Fibroblast of skin of right quadriceps (primary cell): Measurements from ENCODE around the gene IPO7.
"Not testable (repeated sequence)": the region's sequence is repeated elsewhere in the genome, so short reads cannot be mapped to it uniquely, and the experiment has no call there.

ENCODE experiments used
- DNase-seq: peaks from one replicate; pipeline ENCODE4 v3.0.0-alpha.2; 2013

Gene IPO7

DNA sequence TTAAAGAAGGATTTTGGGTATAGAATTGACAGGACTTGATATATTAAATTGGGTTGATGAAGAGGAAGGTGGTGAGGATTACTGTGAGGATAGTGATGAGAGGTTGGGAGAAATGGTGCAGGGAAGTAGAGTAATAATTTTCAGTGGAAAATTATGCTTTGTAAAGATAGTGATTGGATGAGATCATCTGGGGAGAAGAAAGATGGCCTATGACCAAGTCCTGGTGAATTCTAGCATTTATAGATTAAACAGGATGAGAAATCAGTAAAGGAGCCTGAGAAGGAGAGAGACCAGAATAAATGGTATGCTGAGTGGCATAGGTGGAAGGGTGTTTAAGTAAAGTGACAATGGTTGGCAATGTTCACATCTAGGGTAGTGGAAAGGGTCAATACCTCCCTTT lies 15.0 kb downstream of the IPO7 start:
- peak; percentile 15 for DNase-seq

DNA sequence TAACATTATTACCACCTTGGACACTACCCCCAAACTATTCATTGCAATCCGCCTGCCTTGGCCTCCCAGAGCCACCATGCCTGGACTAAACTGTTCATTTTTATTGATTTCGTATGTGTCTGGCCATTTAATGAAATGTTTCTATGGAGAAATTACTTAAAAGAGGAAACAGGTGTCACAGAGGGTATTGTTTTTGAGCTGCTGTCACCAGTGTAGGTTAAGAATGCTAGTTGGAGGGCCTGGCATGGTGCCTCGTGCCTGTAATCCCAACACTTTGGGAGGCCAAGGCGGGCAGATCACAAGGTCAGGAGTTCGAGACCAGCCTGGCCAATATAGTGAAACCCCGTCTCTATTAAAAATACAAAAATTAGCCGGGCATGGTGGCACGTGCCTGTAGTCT lies 17.4 kb downstream of the IPO7 start:
- not testable (repeated sequence) for DNase-seq

GRCh38 chr11:9428706-9429105 lies 44.3 kb downstream of the IPO7 start:
- DNase-seq = no peak

- DNase-seq = no peak
Measured at GRCh38 chr11:9438611-9439010, 54.2 kb downstream of the IPO7 start.

DNA sequence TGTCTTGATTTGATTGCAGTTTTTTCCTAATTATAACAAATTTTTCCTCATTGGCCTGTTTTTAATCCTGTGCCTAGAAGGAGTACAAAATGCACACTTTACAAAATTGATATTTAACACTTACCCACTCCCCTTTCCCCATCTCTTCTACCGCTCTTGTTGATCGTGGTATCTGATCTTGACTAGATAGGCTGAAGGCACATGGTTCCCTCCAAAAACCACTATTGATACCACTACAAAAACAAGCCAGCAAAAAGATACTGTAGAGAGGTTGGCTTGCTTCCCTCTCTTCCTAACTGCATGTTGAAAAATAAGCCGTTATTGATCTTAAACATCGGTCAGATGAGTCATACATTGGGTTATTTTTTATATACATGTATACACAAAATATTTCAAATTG lies 61.8 kb downstream of the IPO7 start:
- no peak for DNase-seq

- DNase-seq = no peak
Measured at GRCh38 chr11:9448576-9449352, 64.3 kb downstream of the IPO7 start.

DNA sequence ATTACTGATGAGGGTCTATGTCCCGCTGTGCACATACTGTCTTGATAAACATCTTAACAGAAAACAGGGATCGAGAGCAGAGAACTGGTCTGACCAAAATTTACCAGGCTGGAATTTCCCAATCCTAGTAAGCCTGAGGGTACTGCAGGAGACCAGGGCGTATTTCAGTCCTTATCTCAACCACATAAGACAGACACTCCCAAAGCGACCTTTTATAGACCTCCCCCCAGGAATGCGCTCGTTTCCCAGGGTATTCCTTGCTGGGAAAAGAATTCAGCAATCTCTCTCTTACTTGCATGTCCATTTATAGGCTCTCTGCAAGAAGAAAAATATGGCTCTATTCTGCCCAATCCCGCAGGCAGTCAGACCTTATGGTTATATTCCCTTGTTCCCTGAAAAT lies 67.6 kb downstream of the IPO7 start:
- DNase-seq = not testable (repeated sequence)

- no peak for DNase-seq
Measured at GRCh38 chr11:9455722-9456121, 71.3 kb downstream of the IPO7 start.

- DNase-seq = peak; percentile 76
Measured at GRCh38 chr11:9459667-9460321, 75.3 kb downstream of the IPO7 start.

GRCh38 chr11:9460322-9461062 lies 76.0 kb downstream of the IPO7 start, which contains the start of gene ZNF143:
Gene ZNF143, plus strand, starts transcription at chr11:9461012. Its CDS starts 10,297 bp downstream, at chr11:9471309.
- peak; percentile 100 for DNase-seq

- peak; percentile 95 for DNase-seq
Measured at GRCh38 chr11:9461063-9461759, 76.8 kb downstream of the IPO7 start.

DNA sequence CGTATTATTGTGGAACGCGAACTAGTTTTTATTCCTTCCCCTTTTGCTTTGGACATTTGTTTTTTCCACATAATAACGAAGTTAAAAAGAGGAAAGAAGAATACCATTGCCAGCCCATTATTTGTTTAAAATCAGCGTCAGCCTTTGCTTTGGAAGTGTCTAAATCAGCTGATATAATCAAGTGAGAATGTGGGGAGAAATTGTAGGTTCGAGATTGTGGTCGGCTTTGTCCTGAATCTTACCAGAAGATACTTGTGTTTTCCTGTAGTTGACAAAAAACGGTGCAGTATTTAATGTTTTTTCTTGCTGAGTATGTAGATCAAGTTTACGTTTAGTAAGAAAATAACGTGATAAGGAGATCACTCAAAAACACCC lies 77.3 kb downstream of the IPO7 start:
- DNase-seq = peak; percentile 37

DNA sequence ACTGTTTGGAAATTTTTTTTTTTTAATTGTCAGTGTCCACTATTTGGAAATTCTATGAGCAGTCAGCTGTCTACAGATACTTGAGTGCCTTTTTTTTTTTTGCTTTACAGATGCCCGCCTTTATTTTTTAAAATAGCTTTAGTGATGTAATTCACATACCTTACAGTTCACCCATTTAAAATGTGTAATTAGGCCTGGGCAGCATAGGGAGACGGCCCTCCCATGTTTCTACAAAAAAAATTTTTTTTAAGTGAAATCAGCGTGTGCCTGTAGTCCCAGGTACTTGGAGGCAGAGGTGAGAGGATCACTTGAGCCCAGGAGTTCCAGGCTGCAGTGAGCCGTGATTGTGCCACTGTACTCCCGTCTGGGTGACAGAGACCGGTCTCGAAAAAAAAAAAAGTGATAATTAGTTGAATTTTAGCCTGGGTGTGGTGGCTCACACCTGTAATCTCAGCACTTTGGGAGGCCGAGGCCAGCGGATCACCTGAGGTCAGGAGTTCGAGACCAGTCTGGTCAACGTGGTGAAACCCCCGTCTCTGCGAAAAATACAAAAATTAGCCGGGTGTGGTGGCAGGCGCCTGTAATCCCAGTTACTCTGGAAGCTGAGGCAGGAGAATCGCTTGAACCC lies 77.8 kb downstream of the IPO7 start:
- DNase-seq = peak; percentile 44

DNA sequence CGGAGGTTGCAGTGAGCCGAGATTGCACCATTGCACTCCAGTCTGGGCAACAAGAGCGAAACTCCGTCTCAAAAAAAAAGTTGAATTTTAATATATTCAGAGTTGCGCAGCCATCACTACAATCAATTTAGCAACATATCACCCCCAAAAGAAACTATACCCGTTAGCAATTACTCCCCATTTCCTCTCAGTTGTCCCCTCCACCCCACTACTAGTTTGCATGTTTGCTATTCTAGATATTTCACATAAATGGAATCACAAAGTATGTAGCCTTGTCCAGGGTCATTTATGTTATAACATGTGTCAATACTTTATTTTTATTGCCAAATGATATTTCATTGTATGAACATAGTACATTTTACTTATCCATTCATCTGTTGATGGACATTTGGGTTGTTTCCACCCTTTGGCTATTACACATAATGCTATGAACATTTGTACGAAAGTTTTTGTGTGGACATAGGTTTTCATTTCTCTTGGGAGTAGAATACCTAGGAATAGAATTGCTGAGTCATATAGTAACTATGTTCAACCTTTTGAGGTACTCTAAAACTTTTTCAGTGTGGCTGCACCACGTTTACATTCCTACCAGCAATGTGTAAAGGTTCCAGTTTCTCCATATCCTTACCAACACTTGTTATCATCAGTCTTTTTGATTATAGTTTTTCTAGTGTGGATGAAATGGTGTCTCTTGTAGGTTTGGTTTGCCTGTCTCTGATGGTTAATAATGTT lies 78.5 kb downstream of the IPO7 start:
- DNase-seq = peak; percentile 8

DNA sequence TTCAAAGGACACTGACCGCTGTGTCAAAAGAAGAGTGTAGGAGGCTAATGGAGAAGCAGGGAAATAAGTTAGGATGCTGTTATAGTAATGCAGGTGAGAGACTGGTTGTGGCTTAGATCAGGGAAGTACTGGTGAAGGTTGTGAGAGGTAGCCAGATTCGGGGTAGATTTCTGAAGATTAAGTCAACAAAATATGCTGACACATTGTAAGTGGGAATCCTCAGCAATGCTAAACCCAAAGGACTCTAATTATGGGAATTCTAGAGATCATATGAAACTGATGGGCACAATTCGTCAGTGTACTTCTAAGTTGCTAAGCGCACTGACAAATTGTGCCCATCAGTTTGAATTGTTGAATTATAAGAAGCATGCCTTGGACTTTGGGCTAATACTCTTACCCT lies 86.3 kb downstream of the IPO7 start:
- no peak for DNase-seq

DNA sequence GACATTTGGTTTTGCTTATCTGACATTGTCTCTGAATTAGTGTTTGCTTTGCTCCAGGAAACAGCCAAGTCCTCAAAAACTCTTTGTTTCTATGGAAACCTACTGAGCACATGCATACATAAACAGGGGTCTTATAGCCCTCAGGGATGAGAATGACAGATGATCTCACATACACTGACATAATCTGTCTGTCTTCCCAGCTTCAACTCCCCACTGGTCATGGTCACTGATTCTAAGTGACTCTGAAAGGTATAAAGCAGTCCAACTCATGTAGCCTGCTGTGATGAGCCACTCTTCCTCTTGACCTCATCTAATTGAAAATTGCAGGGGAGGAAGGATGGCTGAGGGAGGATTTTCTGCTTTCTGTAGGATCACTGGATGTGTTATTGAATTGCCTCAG lies 89.0 kb downstream of the IPO7 start:
- DNase-seq = no peak

GRCh38 chr11:9479899-9480298 lies 95.4 kb downstream of the IPO7 start:
- DNase-seq = no peak

DNA sequence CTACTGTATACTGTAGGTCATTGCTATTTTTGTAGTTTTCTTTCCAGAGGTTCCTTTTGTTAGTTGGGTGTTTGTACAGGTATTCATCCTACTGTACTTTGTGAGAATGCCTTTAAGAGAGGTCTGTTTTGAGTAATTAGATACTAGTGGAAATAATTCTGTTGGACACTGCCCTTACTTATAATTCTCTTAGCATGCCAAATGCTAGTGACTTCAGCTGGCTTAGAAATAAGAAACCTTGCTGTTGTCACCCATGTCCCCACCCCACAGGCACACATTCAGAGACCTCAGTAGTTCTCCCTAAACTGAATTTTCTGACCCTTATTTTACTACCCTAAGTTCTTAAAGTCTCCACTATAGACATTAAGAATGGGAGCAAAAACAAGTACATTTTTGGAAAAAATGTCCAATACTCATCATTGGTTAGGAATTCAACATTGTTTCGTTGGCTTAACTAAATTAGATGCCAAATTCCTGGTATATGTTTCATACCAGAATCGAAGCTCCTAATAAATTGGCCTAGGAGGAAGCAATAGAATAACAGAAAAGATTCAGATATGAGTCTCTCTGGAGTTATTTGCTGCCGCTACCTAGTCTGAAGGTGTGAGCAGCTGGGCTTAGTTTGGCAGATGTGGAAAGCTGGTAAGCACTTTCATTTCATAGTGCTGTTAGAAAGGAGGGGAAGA lies 104.8 kb downstream of the IPO7 start:
- peak; percentile 87 for DNase-seq

DNA sequence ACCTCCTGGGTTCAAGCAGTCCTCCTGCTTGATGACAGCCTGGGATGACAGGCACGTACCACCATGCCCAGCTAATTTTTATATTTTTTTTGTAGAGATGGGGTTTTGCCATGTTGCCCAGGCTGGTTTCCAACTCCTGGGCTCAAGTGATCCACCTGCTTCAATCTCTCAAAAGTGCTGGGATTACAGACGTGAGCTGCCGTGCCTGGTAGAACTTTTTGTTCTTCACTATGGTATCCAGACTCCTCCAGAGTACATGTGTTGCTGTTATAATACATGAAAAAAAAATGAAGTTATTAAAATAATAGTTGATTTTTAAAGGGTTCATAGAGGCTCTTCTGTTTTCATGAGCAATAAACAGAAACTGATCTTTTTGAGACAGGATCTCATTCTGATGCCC lies 105.9 kb downstream of the IPO7 start:
- DNase-seq = no peak

DNA sequence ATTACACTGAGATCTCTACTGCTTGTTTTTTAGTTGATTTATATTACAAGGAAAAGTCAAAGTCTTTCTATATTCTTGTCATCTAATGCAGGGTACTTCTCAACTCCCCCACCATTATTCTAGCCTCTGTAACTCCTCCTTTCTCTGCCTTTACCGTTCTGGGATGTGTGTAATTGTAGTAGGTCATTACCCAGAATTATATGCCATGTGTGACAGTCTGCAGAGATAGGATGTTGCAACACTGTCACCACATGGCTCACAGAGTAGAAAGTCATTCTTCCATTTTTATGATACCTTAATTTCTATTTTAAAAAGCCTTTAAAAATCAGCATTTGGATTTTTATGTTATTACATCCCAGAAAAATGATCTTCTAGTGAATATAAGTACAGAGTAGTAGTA lies 109.0 kb downstream of the IPO7 start:
- DNase-seq = no peak

DNA sequence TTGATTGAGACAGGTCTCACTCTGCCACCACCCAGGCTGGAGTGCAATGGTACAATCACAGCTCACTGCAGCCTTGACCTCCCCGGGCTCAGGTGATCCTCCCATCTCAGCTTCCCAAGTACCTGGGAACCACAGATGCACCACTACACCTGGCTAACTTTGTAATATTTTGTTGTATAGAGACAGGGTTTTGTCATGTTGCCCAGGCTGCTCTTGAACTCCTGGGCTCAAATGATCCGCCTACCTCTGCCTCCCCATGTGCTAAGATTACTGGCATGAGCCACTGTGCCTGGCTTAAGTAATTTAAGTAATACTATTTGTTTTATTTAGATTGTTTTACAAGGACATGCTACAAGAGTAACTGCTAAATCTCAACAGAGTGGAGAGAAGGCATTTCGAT lies 109.9 kb downstream of the IPO7 start:
- no peak for DNase-seq
